Type B pancreatic cell (in vitro differentiated cells): ENCODE results near the gene B4GALT1. TPM values are rescaled to one million over a fixed set of nuclear protein-coding genes. Genes with fewer than 3 reads are reported as not detected.

ENCODE experiments used
- DNase-seq: peaks from one replicate; pipeline ENCODE4 v3.0.0; 2021; ENCODE audit warnings: mixed read lengths; ENCODE audit not compliant: unreplicated experiment; ENCODE audit errors: extremely low spot score
- H3K27ac Mint-ChIP-seq: 2 replicates; pipeline ENCODE4 v1.8.0; 2021; ENCODE audit warnings: mild to moderate bottlenecking, mixed read lengths
- H3K27me3 Mint-ChIP-seq: 2 replicates; pipeline ENCODE4 v1.8.0; 2021; ENCODE audit warnings: mixed read lengths
- H3K36me3 Mint-ChIP-seq: 2 replicates; pipeline ENCODE4 v1.8.0; 2021; ENCODE audit warnings: mixed read lengths
- H3K4me1 Mint-ChIP-seq: one replicate; pipeline ENCODE4 v1.8.0; 2021; ENCODE audit warnings: mixed read lengths; ENCODE audit not compliant: unreplicated experiment
- H3K4me3 Mint-ChIP-seq: 2 replicates; pipeline ENCODE4 v1.8.0; 2021; ENCODE audit warnings: mild to moderate bottlenecking, mixed read lengths
- H3K9me3 Mint-ChIP-seq: 2 replicates; pipeline ENCODE4 v1.8.0; 2021; ENCODE audit warnings: mixed read lengths
- CTCF ChIP-seq: fragments of 200-600 bp; sonication (generic); conservative IDR thresholded peaks from 2 replicates; pipeline ENCODE4 v1.5.0; 2021; ENCODE audit warnings: antibody characterized with exemption, mild to moderate bottlenecking
- total RNA-seq: library from RNA; stranded (reverse); gene quantifications from 2 replicates; pipeline ENCODE4 v1.2.1, GENCODE V29; 2021; ENCODE audit warnings: low replicate concordance

Gene B4GALT1
- total RNA-seq, 1 donor from 2014 or later: 91.9 TPM

DNA sequence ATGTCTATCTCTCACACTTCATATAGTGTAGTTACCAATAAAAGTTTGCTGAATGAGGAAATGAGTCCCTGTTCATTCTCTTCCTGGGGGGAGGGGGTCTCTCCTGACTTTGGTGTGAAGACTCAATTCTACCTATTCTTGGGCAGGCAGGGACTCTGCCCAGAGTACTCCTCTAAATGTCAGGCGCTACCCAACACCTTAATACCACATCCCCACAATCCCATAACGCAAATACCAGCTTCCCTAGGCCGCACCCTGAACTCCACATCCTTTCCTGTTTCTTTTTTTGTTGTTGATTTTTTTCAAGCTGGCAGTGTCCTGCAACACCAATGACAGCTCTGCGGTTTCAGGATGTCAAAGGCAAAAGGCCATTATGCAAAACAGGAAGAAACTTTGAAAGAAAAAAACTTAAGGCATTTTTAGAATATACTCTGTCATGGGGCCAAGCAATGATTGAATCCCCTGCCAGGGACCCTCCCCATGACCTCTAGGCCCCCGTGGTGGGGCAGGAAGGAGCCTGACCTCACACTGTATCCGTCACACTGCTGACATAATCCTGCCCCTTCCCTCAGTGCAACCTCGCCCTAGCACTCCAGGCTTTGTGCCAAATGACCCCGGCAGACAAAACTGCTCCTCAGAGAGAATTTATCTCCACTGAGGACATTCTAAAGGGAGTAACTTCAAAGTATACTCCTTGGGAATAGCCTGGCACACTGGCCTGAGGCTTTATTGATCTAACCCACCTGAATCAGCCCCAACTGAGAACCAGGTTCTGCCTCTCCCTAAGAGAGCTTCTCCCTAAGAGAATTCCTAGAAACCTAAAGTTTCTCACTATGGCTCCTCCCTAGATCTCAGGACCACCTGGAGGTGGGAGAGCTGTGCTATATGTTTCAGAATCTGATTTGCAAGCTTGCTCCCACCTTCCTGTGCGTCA, 8.0 kb downstream of the B4GALT1 start:
- peak overlapping the region; percentile 98 for H3K27ac Mint-ChIP-seq
- H3K27me3 Mint-ChIP-seq: no peaks in the 10 kb centered on the region
- H3K4me1 Mint-ChIP-seq: peaks cover 54% of the 10 kb centered on the region
- no peak for DNase-seq
- no peaks in the 10 kb centered on the region for H3K9me3 Mint-ChIP-seq
- TF ChIP-seq CTCF: no peak
- peak overlapping the region; percentile 85 for H3K4me3 Mint-ChIP-seq
- H3K36me3 Mint-ChIP-seq: peaks cover 7% of the 10 kb centered on the region

DNA sequence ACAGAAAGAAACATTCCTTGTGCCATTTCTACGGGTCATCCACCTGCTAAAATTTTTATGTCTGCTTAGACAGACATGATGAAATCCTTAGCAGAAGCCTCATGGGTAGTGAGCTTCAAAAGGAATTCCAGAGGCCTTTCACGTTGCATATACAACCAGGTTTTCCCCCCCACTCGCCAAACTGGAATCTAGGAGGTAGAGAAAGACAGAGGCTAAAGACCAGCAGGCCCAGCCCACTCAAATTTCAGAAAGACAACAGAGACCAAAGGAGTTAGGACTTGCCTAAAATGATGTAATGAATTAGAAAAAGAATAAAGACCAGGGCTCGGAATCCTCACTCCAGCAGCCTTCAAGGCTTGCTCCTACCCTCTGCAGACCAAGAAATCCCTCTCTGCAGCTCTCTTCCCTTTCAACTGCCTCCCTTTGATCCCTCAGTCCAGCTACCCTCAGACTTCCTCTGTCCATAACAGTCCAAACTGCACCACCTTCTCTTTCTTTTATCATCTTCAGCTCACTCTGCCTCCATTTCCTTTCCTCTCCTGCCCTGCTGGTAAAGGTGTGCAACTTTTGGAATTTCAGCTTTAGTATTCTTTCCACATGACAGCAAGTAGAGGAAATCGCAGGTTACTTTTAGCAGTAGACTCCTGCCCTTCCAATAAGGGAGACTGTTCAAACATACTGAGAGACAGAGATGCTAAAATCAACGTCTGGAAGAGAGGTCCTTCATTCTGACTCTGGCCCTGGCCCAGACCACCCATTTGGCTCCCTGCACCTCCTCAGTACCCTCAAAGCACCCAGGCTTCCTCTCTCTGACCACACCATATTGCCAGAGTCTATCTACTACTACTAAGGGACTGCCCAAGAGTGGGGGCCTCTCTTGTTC, 8.9 kb downstream of the B4GALT1 start:
- Mint-ChIP-seq H3K27ac (peak overlapping the region; percentile 98), H3K9me3 (no peaks in the 10 kb centered on the region), H3K4me1 (peaks cover 58% of the 10 kb centered on the region), H3K27me3 (no peaks in the 10 kb centered on the region), H3K4me3 (peak overlapping the region; percentile 45), H3K36me3 (peaks cover 12% of the 10 kb centered on the region)
- no peak for DNase-seq
- no peak for TF ChIP-seq CTCF

- Mint-ChIP-seq H3K36me3 (peaks cover 16% of the 10 kb centered on the region), H3K27me3 (no peaks in the 10 kb centered on the region), H3K4me1 (peaks cover 48% of the 10 kb centered on the region), H3K4me3 (no peak overlapping the region), H3K27ac (peak overlapping the region; percentile 72), H3K9me3 (no peaks in the 10 kb centered on the region)
- DNase-seq: no peak
- no peak for TF ChIP-seq CTCF
These were observed 11.7 kb downstream of the B4GALT1 start for GRCh38 chr9:33155393-33155792.

DNA sequence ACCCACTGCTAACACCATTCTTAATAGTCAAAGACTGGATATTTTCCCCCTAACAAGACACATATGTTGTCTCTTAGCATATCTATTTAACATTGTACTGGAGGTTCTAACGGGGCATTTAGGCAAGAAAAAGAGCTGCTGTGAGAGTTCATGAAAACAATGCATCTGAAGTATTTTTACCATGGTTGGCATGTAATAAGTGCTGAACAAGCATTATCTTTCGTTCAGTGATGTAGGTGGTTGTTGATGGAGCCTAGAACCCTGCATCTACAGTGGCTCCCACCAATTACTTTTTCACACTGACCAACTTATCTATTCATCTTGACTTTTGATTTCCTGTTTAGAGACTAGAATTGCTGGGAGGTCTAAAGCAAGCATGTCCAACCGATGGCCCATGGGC, 12.8 kb downstream of the B4GALT1 start:
- H3K27ac Mint-ChIP-seq: no peak overlapping the region
- no peak for TF ChIP-seq CTCF

DNA sequence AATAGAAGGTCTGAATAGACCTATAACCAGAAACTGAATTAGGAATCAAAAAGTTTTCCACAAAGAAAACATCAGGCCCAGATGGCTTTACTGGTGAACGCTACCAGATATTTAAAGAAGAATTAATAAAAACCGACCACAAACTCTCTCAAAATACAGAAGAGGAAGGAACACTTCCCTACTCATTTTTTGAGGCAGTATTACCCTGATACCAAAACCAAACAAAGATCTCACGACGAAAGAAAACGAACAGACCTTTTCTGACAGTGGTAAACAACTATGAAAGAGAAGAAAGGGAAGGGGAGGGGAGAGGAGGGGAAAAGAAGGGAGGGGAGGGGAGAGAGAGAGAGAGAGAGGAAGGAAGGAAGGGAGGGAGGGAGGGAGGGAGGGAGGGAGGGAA, 13.5 kb downstream of the B4GALT1 start:
- H3K9me3 Mint-ChIP-seq: no peaks in the 10 kb centered on the region
- TF ChIP-seq CTCF: no peak
- peaks cover 16% of the 10 kb centered on the region for H3K36me3 Mint-ChIP-seq
- no peaks in the 10 kb centered on the region for H3K27me3 Mint-ChIP-seq
- H3K4me1 Mint-ChIP-seq: peaks cover 36% of the 10 kb centered on the region
- H3K4me3 Mint-ChIP-seq: peak overlapping the region; percentile 30
- DNase-seq: no peak
- H3K27ac Mint-ChIP-seq: no peak overlapping the region

More for the DNA sequence above, 12.8 kb downstream of the B4GALT1 start:
- no peak overlapping the region for H3K4me3 Mint-ChIP-seq
- no peaks in the 10 kb centered on the region for H3K27me3 Mint-ChIP-seq
- H3K4me1 Mint-ChIP-seq: peaks cover 41% of the 10 kb centered on the region
- H3K36me3 Mint-ChIP-seq: peaks cover 16% of the 10 kb centered on the region
- no peak for DNase-seq
- no peaks in the 10 kb centered on the region for H3K9me3 Mint-ChIP-seq
